Measurements from ENCODE around the gene CDHR2.

DNA sequence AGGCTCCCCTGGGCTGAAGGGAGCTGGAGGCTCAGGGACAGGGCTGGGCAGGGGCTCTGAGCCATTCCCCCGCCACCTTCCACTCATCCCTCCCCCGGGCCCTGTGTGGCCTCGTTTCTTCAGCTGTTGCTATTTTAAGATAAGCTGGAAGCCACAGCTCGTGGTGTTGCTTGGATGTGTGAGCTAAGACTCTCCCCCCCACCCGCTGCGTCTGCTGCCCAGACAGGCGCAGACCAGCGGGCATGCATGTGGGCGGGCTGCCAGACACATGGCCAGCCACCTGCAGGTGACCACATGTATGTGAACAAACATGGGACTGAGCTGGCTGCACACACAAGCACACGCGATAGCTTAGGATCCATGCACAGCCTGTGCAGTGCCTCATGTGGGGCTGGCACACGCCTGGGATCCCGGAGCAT lies 72.5 kb downstream of the CDHR2 start:
- TF ChIP-seq, protein P1, sequence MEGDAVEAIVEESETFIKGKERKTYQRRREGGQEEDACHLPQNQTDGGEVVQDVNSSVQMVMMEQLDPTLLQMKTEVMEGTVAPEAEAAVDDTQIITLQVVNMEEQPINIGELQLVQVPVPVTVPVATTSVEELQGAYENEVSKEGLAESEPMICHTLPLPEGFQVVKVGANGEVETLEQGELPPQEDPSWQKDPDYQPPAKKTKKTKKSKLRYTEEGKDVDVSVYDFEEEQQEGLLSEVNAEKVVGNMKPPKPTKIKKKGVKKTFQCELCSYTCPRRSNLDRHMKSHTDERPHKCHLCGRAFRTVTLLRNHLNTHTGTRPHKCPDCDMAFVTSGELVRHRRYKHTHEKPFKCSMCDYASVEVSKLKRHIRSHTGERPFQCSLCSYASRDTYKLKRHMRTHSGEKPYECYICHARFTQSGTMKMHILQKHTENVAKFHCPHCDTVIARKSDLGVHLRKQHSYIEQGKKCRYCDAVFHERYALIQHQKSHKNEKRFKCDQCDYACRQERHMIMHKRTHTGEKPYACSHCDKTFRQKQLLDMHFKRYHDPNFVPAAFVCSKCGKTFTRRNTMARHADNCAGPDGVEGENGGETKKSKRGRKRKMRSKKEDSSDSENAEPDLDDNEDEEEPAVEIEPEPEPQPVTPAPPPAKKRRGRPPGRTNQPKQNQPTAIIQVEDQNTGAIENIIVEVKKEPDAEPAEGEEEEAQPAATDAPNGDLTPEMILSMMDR (IDR thresholded peaks at IDR 0.05), result no peak
- no peak for TF ChIP-seq POLR2A (IDR thresholded peaks at IDR 0.05)
- TF ChIP-seq EP300 (IDR thresholded peaks at IDR 0.05), result no peak
- TF ChIP-seq POLR2AphosphoS5 (IDR thresholded peaks at IDR 0.05), result no peak

Data from stomach (tissue), 4 donors.